Measurements from ENCODE around the gene CHST15.

GRCh38 chr10:124084708-124085107 lies 8.7 kb downstream of the CHST15 start:
- no peak for TF ChIP-seq CEBPB (IDR thresholded peaks at IDR 0.05; ENCODE audit: borderline replicate concordance, low read depth, low read length)
- no peak for TF ChIP-seq REST (IDR thresholded peaks at IDR 0.05; ENCODE audit: borderline replicate concordance in 1 of 2, low read depth in 1 of 2, low read length in 2 of 2)
- no peak for TF ChIP-seq RFX5 (IDR thresholded peaks at IDR 0.05; ENCODE audit: low read depth, low read length)
- TF ChIP-seq TFAP4 (IDR thresholded peaks at IDR 0.05; ENCODE audit: borderline replicate concordance, low read depth) = no peak
- TF ChIP-seq CTCF (CRISPR knock-in tag; IDR thresholded peaks at IDR 0.05) = no peak
- no peak for TF ChIP-seq HMG20A (CRISPR knock-in tag; IDR thresholded peaks at IDR 0.05; ENCODE audit: borderline replicate concordance)
- no peak for TF ChIP-seq HDAC6 (IDR thresholded peaks at IDR 0.05; ENCODE audit: low read depth, low read length)
- no peak for TF ChIP-seq BATF2 (CRISPR knock-in tag; IDR thresholded peaks at IDR 0.05)
- TF ChIP-seq TRAFD1 (CRISPR knock-in tag; IDR thresholded peaks at IDR 0.05; ENCODE audit: borderline replicate concordance) = no peak
- no peak for TF ChIP-seq POLR2A (IDR thresholded peaks at IDR 0.05; ENCODE audit: insufficient read depth in 1 of 2, low read depth in 2 of 2, low read length in 2 of 2)
- TF ChIP-seq DNMT3B (CRISPR knock-in tag; conservative IDR thresholded peaks at IDR 0.05) = no peak
- TF ChIP-seq KAT7 (CRISPR knock-in tag; IDR thresholded peaks at IDR 0.05; ENCODE audit: borderline replicate concordance) = no peak

All from HepG2 (cell line).